Activated CD4-positive, alpha-beta T cell treated with anti-CD3 and anti-CD28 coated beads, Interleukin-2, amount 50 U/mL, for 24 hours (primary cell): ENCODE data around the gene LRMDA.

Experiments used
- DNase-seq, 2 donors: peaks; one replicate each; pipeline ENCODE4 v3.0.0-alpha.2; 2020; ENCODE audit warnings: low read depth in 1 of 2, low spot score in 1 of 2

LRMDA gene

GRCh38 chr10:76309070-76309469 lies 877.6 kb downstream of the LRMDA start:
- no peak for DNase-seq

GRCh38 chr10:76309741-76310587 lies 878.5 kb downstream of the LRMDA start:
- DNase-seq, result no peak

- DNase-seq, result no peak
Observed at GRCh38 chr10:76310588-76311080, 879.2 kb downstream of the LRMDA start.

- DNase-seq, result no peak
Observed at GRCh38 chr10:76311752-76312636, 880.6 kb downstream of the LRMDA start.

GRCh38 chr10:76315240-76315639 lies 883.8 kb downstream of the LRMDA start:
- no peak for DNase-seq

GRCh38 chr10:76316234-76316633 lies 884.8 kb downstream of the LRMDA start:
- DNase-seq, result no peak

GRCh38 chr10:76317078-76317477 lies 885.7 kb downstream of the LRMDA start:
- DNase-seq, result no peak

GRCh38 chr10:76318211-76318610 lies 886.8 kb downstream of the LRMDA start:
- no peak for DNase-seq

- no peak for DNase-seq
Observed at GRCh38 chr10:76319661-76320060, 888.2 kb downstream of the LRMDA start.

- no peak for DNase-seq
Observed at GRCh38 chr10:76324283-76324682, 892.9 kb downstream of the LRMDA start.

- no peak for DNase-seq
Observed at GRCh38 chr10:76327441-76327840, 896.0 kb downstream of the LRMDA start.

GRCh38 chr10:76328348-76328747 lies 896.9 kb downstream of the LRMDA start:
- DNase-seq, result no peak

GRCh38 chr10:76329891-76330575 lies 898.6 kb downstream of the LRMDA start:
- no peak for DNase-seq

GRCh38 chr10:76331742-76332141 lies 900.3 kb downstream of the LRMDA start:
- no peak for DNase-seq

GRCh38 chr10:76333326-76333725 lies 901.9 kb downstream of the LRMDA start:
- DNase-seq, result no peak

- no peak for DNase-seq
Observed at GRCh38 chr10:76333796-76334195, 902.4 kb downstream of the LRMDA start.

GRCh38 chr10:76334255-76334654 lies 902.8 kb downstream of the LRMDA start:
- no peak for DNase-seq

- no peak for DNase-seq
Observed at GRCh38 chr10:76336213-76336963, 905.0 kb downstream of the LRMDA start.

- no peak for DNase-seq
Observed at GRCh38 chr10:76337641-76338040, 906.2 kb downstream of the LRMDA start.

GRCh38 chr10:76338187-76338586 lies 906.8 kb downstream of the LRMDA start:
- no peak for DNase-seq

GRCh38 chr10:76341740-76342139 lies 910.3 kb downstream of the LRMDA start:
- DNase-seq, result no peak
